GM23248 (cell line): ENCODE measurements around the gene MYRFL.

Experiments
- EZH2 ChIP-seq: fragments of 200-600 bp; sonication (generic); IDR thresholded peaks from 2 replicates; pipeline ENCODE4 v1.6.1; 2018; ENCODE audit warnings: antibody characterized with exemption, mild to moderate bottlenecking; ENCODE audit not compliant: insufficient read depth, poor library complexity, severe bottlenecking
- EZH2phosphoT487 ChIP-seq: fragments of 200-600 bp; sonication (generic); IDR thresholded peaks from 2 replicates; pipeline ENCODE4 v1.6.1; 2018; ENCODE audit warnings: antibody characterized with exemption, moderate library complexity, mild to moderate bottlenecking, low read depth; ENCODE audit not compliant: insufficient read depth

GRCh38 chr12:69846976-69847375 is 21.9 kb downstream of the MYRFL start:
- no peak for TF ChIP-seq EZH2
- TF ChIP-seq EZH2phosphoT487 = no peak
